Brain microvascular endothelial cell (primary cell): ENCODE data around the gene DEFB131B.

Experiments
- DNase-seq: peaks from one replicate; pipeline ENCODE4 v3.0.0-alpha.2; 2020
- H3K27ac ChIP-seq: fragments of 250-450 bp; sonication (Bioruptor Pico); 2 replicates; pipeline ENCODE4 v1.5.1; 2020; ENCODE audit warnings: mild to moderate bottlenecking, moderate library complexity
- H3K27me3 ChIP-seq: fragments of 250-450 bp; sonication (Bioruptor Pico); replicated peaks from 2 replicates; pipeline ENCODE4 v1.5.1; 2020; ENCODE audit warnings: mild to moderate bottlenecking
- H3K36me3 ChIP-seq: fragments of 250-450 bp; sonication (Bioruptor Pico); replicated peaks from 2 replicates; pipeline ENCODE4 v1.5.1; 2020; ENCODE audit warnings: mild to moderate bottlenecking
- H3K4me3 ChIP-seq: 2 replicates; pipeline ENCODE4 v1.5.1; 2011; ENCODE audit warnings: low read depth, mild to moderate bottlenecking, control low read depth, low read length, moderate library complexity
- CTCF ChIP-seq: IDR thresholded peaks from 2 replicates; pipeline ENCODE4 v1.5.1; 2011; ENCODE audit warnings: low read depth, mild to moderate bottlenecking, moderate library complexity, low read length, control low read depth, inconsistent platforms; ENCODE audit errors: missing control alignments
- in situ Hi-C: cut with HindIII; loops from 2 replicates; pipeline ENCODE4 v1.10.0; 2017; ENCODE audit warnings: low sequenced_read_pairs, low pct_ligation_motif_present

The DEFB131B gene

GRCh38 chr11:71931245-71931602 is 53.0 kb downstream of the DEFB131B start:
- H3K4me3 ChIP-seq: no peak overlapping the region
- peak overlapping the region; percentile 38 for H3K27ac ChIP-seq
- no peaks in the 10 kb centered on the region for H3K27me3 ChIP-seq
- no peaks in the 10 kb centered on the region for H3K36me3 ChIP-seq
- peak; percentile 22 for DNase-seq
- no peak for TF ChIP-seq CTCF
- in situ Hi-C loops: no loop called here

GRCh38 chr11:71933141-71933933 is 55.1 kb downstream of the DEFB131B start:
- in situ Hi-C loops: no loop called here
- H3K27ac ChIP-seq: no peak overlapping the region
- no peaks in the 10 kb centered on the region for H3K27me3 ChIP-seq
- no peak for TF ChIP-seq CTCF
- DNase-seq: no peak
- H3K36me3 ChIP-seq: no peaks in the 10 kb centered on the region
- H3K4me3 ChIP-seq: no peak overlapping the region
